GM21737 (cell line): Measurements from ENCODE around the gene RAP1GAP2.

Experiments used
- ATAC-seq: cut with Tn5 transposase; IDR thresholded peaks from one replicate; pipeline ENCODE4 v1.9.1; 2021; ENCODE audit warnings: mild to moderate bottlenecking, moderate library complexity; ENCODE audit not compliant: unreplicated experiment

Gene RAP1GAP2

GRCh38 chr17:2909175-2909845 is 113.1 kb downstream of the RAP1GAP2 start:
- no peak for ATAC-seq

GRCh38 chr17:2909846-2910234 is 113.6 kb downstream of the RAP1GAP2 start:
- no peak for ATAC-seq

GRCh38 chr17:2911035-2911754 is 115.0 kb downstream of the RAP1GAP2 start:
- ATAC-seq, result no peak

GRCh38 chr17:2911755-2912111 is 115.5 kb downstream of the RAP1GAP2 start:
- ATAC-seq, result no peak

DNA sequence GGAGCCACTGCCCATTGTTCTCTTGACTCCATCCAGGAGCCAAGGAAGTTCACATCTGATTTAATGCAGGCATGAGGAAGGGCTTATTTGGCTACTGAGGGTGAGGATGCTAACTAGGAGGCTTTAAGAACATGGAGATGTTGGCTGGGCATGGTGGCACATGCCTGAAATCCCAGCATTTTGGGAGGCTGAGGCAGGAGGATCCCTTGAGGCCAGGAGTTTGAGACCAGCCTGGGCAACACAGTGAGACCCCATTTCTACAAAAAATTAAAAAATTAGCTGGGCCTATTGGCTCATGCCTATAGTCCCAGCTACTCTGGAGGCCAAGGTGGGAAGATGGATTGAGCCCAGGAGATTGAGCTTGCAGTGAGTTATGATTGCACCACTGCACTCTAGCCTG is 116.5 kb downstream of the RAP1GAP2 start:
- ATAC-seq, result no peak

DNA sequence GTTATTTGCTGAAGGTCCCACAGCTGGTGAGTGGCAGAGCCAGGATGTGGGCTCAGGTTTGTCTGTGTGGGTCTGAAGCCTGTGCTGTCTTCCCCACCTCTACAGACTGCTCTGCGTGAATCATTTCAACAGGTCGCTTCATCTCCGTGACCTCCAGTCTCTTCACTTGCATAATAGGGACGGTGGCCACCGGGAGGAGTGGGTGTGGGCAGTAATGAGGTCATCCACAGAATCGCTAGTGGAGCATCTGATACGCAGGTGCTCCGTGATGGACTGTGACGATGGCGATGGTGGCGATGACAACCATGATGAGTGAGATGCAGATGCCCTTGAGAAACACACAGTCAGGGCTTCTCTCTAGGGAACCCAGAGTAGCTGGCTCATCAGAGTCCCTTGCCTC is 120.2 kb downstream of the RAP1GAP2 start:
- no peak for ATAC-seq

GRCh38 chr17:2921443-2921842 is 125.2 kb downstream of the RAP1GAP2 start:
- no peak for ATAC-seq

DNA sequence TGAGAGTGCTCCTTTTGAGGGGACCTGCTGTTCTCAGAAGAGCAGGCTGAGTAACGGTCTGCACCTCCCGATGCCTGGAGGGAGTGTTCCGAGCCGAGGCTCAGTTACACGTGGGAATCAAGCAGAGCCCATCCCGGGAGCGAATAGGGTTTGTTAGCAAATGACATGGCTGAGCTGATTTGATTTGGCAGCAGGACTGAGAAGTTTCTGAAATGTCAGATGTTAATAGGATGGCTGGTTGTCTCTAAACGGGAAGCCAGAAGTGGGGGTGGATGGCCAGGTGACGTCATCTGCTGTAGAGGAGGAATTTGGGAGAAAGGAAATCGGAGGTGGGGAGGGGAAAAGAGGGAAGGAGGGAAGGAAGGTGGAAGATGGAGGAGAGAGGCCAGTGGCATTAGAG is 128.0 kb downstream of the RAP1GAP2 start:
- no peak for ATAC-seq

DNA sequence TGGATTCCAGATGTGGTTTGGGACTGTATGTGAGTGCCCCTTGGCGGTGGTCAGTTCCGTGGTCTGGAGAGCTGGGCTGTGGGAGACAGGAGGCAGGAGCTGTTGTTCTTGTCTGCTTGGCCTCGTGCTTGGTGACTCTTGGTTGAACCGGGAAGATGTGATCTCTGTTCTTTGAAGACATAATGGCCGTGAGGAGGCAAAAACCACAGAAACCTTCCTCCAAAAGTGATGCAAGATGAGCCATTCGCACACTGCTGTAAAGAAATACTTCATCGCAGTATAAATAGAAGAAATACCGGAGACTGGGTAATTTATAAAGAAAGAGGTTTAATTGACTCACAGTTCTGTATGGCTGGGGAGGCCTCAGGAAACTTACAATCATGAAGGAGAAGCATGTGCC is 128.8 kb downstream of the RAP1GAP2 start:
- no peak for ATAC-seq

GRCh38 chr17:2926019-2926650 is 129.9 kb downstream of the RAP1GAP2 start:
- ATAC-seq, result no peak

DNA sequence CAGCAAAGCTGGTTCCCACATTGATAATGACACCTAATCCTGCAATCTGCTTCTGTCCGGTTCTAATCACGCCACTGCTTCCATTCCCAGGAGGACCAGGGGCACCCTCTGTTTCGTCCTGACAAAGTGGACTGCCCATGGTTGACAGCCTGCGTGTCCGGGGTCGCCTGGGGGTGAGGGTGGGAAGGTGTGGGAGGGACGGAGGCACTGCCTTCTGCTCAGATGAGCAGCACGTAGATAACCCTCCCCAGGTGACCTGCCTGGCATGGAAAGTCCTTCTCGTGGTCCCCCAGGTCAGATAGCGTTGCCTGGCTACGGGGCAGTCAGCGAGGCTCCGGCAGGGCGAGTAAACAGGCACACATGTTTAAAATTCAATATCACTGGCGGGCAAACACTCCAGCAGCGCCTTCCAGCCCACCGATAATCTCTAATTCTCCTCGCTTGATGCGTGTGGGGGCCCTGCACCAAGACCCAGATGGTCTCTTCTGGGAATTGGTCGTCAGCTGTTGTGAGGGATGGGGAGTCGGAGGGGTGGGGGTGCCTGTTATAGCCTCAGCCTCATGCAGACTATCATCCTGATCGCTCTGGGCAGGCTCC is 132.2 kb downstream of the RAP1GAP2 start:
- no peak for ATAC-seq

DNA sequence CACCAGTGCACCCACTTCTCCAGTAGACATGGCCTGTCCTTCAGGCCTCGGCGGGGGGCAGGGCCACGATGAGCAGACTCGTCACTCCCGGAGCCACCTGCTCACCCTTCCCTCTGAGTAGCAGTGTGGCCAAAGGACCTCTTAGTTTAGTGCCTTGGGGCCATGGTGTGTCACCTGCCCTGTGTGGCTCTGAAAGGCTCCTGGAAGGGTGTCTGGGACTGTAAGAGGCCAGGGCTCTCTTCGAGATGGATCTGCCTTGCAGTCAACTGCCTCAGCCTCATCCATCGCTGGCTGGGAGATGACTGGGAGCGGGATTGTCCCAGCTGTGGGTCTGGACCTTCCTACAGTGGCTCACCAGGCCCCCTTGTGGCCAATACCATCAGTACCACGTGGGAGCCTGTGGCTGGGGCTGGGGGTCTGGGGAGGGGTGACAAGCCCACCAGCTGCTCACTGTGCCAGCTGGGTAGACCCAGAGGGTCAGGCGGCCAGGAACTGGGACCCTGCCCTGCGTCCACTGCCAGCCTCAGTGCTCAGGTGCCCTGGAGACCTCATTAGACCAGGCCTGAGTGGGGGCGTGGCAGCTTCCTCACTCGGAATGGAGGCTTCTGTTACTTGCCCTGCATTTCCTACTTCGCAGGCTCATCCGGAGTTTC is 133.8 kb downstream of the RAP1GAP2 start:
- no peak for ATAC-seq

GRCh38 chr17:2931876-2932275 is 135.6 kb downstream of the RAP1GAP2 start:
- no peak for ATAC-seq

DNA sequence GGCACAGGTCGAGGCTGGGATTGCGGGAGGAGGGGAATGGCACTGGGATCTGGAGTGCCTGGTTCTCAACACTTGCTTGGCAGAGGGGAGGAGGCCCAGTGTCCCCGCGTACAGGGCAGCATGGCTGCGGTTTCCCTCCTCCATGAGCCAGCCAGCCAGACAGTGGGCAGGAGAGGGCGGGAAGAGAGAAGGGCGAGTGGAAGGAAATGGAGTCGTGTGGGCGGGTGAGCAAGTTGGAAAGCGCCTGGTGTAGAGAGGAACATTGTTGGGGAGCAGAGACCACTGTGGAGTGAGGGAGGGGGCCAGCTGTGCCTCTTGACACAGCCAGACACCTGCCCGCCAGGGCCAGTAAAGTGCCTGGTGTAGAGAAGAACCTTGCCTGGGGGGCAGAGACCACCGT is 136.7 kb downstream of the RAP1GAP2 start:
- ATAC-seq, result no peak

DNA sequence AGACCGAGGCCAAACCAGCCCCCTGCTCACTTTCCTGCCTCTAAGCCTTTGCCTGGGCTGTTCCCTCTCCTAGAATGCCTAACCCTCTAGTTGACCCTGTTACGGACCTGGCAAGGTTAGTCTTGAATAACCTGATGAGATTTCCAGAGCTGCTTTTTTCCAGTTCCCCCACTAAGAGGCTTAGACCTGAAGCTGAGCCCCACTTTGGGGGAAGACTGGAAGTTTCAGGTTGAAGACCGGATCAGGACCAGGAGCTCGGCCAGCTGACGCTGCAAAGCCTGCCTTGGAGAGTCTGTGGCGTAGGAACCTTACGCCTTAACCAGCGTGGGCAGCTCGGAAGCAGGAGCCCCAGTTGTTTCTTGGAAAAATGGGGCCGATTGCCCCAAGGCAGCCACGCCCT is 137.4 kb downstream of the RAP1GAP2 start:
- no peak for ATAC-seq

DNA sequence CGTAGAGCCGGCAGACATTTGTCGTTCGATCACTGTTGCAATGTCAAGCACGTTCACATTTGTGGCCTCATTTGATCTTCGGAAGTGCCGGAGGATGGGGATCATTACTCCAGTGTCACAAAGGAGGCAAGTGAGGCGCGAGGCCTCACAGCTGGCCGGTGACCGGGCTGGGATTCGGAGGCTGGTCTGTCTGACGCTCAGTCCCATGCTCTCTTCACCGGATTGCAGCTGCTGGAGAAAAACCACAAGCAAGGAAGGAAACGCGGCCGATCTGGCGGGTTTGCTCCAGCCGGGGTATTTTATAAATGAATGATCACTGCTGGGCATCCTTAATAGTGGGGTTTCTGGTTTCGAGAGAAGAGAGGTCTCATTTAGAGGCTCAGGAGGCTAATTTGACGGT is 139.4 kb downstream of the RAP1GAP2 start:
- no peak for ATAC-seq

DNA sequence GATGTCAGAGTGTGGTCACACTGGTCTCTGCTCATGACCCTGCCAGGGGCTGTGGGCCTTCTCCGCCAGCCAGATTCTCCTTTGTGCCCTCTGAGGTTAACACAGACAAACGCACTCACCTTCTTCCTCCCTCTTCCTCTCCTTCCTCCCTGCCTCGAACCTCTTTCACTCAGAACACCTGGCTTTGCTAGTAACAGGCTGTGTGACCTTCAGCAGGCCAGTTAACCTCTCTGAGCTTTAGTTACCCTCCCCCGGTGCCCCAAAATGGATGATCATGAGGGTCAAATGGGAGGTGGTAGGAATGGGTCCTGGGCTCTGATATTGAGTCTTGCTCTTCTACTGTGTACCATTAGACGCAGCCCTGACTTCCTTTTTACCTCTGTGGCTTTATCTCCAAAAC is 140.1 kb downstream of the RAP1GAP2 start:
- no peak for ATAC-seq

GRCh38 chr17:2936771-2937321 is 140.6 kb downstream of the RAP1GAP2 start:
- no peak for ATAC-seq

DNA sequence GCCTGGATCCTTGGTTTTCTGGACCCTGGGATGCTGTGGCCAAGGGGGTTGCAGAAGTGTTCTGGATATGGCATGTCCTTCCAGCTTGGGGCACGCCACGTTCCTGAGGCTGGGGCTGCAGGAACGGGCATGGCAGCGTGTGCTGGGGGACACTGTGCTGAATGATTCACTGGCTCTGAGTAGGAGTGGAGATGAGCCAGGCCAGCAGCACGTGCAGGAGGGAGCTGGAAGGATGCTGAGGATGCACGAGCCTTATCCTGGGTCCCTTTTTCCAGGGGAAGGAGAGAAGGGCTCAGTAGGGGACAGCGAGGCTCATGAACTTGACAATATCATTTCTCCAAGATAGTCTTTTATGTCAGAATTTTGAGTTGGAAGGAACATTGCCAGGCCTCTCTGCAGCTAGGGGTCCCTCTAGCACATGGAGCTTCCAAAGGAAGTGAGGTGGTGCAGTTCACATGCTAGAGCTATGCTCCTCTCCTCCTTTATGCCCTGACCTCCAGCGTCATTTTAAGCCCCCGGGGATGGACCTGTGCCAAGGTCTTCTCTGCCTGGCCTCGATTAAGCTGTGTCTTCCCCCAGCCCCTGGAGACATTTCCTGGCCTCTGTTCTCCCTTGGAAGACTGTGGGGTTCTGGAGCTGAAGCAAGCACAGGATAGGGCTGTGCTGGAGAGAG is 141.2 kb downstream of the RAP1GAP2 start:
- ATAC-seq, result no peak

DNA sequence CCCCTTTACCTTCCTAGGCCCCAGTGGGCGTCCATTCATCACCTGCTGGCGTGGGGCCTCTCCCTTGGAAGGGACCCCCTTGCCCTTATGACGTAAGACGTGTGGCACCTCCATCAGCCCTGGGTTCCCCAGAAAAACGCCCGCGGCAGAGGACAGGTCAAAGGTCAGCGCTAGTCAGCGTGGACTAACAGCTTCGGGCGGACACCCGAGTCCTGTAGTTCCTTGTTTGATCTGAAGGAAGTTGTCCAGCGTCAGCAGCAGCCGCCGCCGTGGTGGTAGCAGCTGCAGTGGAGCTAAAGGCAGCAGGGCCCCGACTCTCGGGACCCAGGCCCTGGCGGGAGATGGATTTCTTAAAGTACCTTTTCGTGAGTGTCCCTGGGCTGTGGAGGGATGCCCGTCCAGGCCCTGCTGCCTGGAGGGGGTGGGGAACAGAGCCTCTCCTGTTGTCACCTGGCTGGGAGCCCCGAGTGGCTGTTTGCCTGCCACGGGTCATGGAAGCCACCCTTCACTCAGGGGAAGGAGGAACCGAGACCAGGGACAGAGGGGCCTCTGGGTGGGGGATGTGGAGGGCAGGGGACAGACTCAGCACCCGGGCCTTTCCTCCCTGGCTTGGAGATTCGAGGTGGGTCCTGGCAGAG is 143.6 kb downstream of the RAP1GAP2 start:
- ATAC-seq, result no peak
